ENCODE data around the gene ARFGEF3. TPM values are rescaled to one million over a fixed set of nuclear protein-coding genes. Genes with fewer than 3 reads are reported as not detected.

The ARFGEF3 gene
- total RNA-seq, 1 experiment from 2014 or later: 5.2 TPM

DNA sequence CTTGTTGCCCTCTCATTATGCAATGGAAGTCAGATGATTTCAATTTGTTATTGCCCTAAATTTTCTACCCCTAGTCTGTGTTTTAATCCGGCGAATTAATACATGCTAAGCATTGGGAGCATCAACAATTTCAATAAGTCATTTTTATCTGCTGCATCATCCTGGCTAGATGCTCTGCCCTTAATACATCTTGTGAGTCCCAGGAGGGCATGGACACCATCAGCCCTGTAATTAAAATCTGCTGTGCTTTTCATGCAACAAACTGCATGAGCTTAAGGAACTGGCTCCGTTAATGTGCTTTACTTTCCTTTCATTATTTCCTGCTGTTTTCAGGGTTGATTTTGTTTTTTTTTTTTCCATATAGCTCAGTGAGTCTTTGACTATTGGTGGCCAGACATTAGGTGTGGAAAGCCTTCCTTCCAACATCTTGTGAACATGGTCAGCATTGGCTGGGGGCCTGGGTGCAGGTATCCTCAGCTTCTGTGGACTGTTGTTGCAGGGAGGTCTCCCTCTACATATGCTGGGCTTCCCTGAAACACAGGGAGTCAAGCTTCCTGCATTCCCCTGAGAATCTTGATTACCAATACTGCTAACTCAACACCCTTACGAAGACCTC lies 65.1 kb downstream of the ARFGEF3 start:
- Histone ChIP-seq H3K4me1 (peaks cover 22% of the 10 kb centered on the region), H3K36me3 (ENCODE audit: control insufficient read depth, insufficient read depth, low read length) (no peaks in the 10 kb centered on the region), H3K9me3 (no peaks in the 10 kb centered on the region), H3K4me3 (ENCODE audit: low read depth, low read length) (no peak overlapping the region), H3K27me3 (replicated peaks; ENCODE audit: control insufficient read depth, insufficient read depth, low read length) (no peaks in the 10 kb centered on the region)
- H3K27me3 Mint-ChIP-seq (ENCODE audit: insufficient read depth, unreplicated experiment): no peaks in the 10 kb centered on the region
- intact Hi-C loops (cut with micrococcal nuclease; ENCODE audit: unreplicated experiment): no loop called here
- DNase-seq: no peak
- TF ChIP-seq CTCF (IDR thresholded peaks at IDR 0.05; ENCODE audit: insufficient read depth in 1 of 2, low read depth in 1 of 2, low read length in 1 of 2, severe bottlenecking in 1 of 2, unreplicated experiment in 1 of 2): no peak
- H3K27ac Mint-ChIP-seq (ENCODE audit: unreplicated experiment): peak overlapping the region; percentile 69
- BruUV-seq (replicated peaks): no TSS peak
- POLR2A ChIA-PET: no interaction called here
- no peaks in the 10 kb centered on the region for H3K9me3 Mint-ChIP-seq (ENCODE audit: unreplicated experiment)
- H3K4me1 Mint-ChIP-seq (ENCODE audit: low read depth, unreplicated experiment): peaks cover 34% of the 10 kb centered on the region
- peak overlapping the region; percentile 45 for H3K4me3 Mint-ChIP-seq (ENCODE audit: unreplicated experiment)
- H3K36me3 Mint-ChIP-seq (ENCODE audit: insufficient read depth, unreplicated experiment): no peaks in the 10 kb centered on the region
- CTCF ChIA-PET: no interaction called here

DNA sequence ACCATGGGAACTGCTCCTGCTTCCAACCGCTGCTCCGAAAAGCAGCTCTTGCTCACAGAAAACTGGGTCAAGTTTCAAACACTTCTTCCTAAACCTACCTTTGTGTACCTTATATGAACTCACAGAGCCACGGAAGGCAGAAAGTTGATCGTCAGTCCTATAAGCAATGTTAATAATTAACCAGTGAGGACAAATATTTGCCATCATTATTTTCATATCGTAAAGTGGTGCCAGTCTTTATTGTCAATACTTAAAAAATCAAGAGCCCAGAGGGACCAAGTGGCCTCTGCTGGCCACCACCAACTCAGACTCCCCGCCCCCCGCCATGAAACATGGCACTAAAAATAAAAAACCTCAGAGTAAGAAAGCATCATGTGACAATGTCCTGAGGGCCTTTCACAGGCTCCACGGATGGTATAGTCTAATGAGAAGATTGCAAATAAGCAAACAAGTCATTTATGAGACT lies 65.6 kb downstream of the ARFGEF3 start:
- peaks cover 27% of the 10 kb centered on the region for H3K4me1 ChIP-seq
- no peaks in the 10 kb centered on the region for H3K9me3 ChIP-seq
- BruUV-seq (replicated peaks): no TSS peak
- CTCF ChIA-PET: no interaction called here
- Mint-ChIP-seq H3K27ac (ENCODE audit: unreplicated experiment) (peak overlapping the region; percentile 69), H3K4me3 (ENCODE audit: unreplicated experiment) (peak overlapping the region; percentile 45), H3K9me3 (ENCODE audit: unreplicated experiment) (no peaks in the 10 kb centered on the region), H3K36me3 (ENCODE audit: insufficient read depth, unreplicated experiment) (no peaks in the 10 kb centered on the region), H3K27me3 (ENCODE audit: insufficient read depth, unreplicated experiment) (no peaks in the 10 kb centered on the region), H3K4me1 (ENCODE audit: low read depth, unreplicated experiment) (peaks cover 34% of the 10 kb centered on the region)
- no peak for TF ChIP-seq CTCF (IDR thresholded peaks at IDR 0.05; ENCODE audit: insufficient read depth in 1 of 2, low read depth in 1 of 2, low read length in 1 of 2, severe bottlenecking in 1 of 2, unreplicated experiment in 1 of 2)
- H3K36me3 ChIP-seq (ENCODE audit: control insufficient read depth, insufficient read depth, low read length): no peaks in the 10 kb centered on the region
- no peak overlapping the region for H3K4me3 ChIP-seq (ENCODE audit: low read depth, low read length)
- no peaks in the 10 kb centered on the region for H3K27me3 ChIP-seq (replicated peaks; ENCODE audit: control insufficient read depth, insufficient read depth, low read length)
- intact Hi-C loops (cut with micrococcal nuclease; ENCODE audit: unreplicated experiment): no loop called here
- DNase-seq: peak; percentile 33 to 38
- POLR2A ChIA-PET: no interaction called here

- no peak overlapping the region for H3K27ac Mint-ChIP-seq (ENCODE audit: unreplicated experiment)
Measured at GRCh38 chr6:138229072-138229471, 67.3 kb downstream of the ARFGEF3 start.

More at GRCh38 chr6:138229072-138229471, 67.3 kb downstream of the ARFGEF3 start:
- H3K4me1 ChIP-seq: peaks cover 27% of the 10 kb centered on the region
- no TSS peak for BruUV-seq (replicated peaks)
- ChIA-PET CTCF (no interaction called here), POLR2A (no interaction called here)
- no peak for DNase-seq
- Mint-ChIP-seq H3K4me3 (ENCODE audit: unreplicated experiment) (no peak overlapping the region), H3K27me3 (ENCODE audit: insufficient read depth, unreplicated experiment) (no peaks in the 10 kb centered on the region), H3K9me3 (ENCODE audit: unreplicated experiment) (no peaks in the 10 kb centered on the region), H3K36me3 (ENCODE audit: insufficient read depth, unreplicated experiment) (no peaks in the 10 kb centered on the region), H3K4me1 (ENCODE audit: low read depth, unreplicated experiment) (peaks cover 34% of the 10 kb centered on the region)
- no peak for TF ChIP-seq CTCF (IDR thresholded peaks at IDR 0.05; ENCODE audit: insufficient read depth in 1 of 2, low read depth in 1 of 2, low read length in 1 of 2, severe bottlenecking in 1 of 2, unreplicated experiment in 1 of 2)
- H3K27me3 ChIP-seq (replicated peaks; ENCODE audit: control insufficient read depth, insufficient read depth, low read length): no peaks in the 10 kb centered on the region
- no peaks in the 10 kb centered on the region for H3K36me3 ChIP-seq (ENCODE audit: control insufficient read depth, insufficient read depth, low read length)
- H3K4me3 ChIP-seq (ENCODE audit: low read depth, low read length): no peak overlapping the region
- H3K9me3 ChIP-seq: no peaks in the 10 kb centered on the region
- intact Hi-C loops (cut with micrococcal nuclease; ENCODE audit: unreplicated experiment): no loop called here
